A549 (cell line): ENCODE data around the gene RERE. TPM values are rescaled to one million over a fixed set of nuclear protein-coding genes. Genes with fewer than 3 reads are reported as not detected.

Source experiments
- ATAC-seq, 2 experiments: fragments of 200-7000 bp in 1 of 2; fragments of >200 bp in 1 of 2; cut with Nextera tagmentation in 1 of 2; cut with Tn5 transposase in 1 of 2; 3 replicates each; pipeline versions ENCODE4 v1.8.0 to v1.9.1; 2018 to 2020; ENCODE audit warnings: mild to moderate bottlenecking in 1 of 2, moderate library complexity in 1 of 2
- CTCF ChIA-PET: fragments of 300-600 bp; sonication (Branson Sonifier 250); formaldehyde crosslinking; extraction: SDS; loops from one replicate; lab custom pipeline; 2021; ENCODE audit warnings: antibody characterized with exemption, inconsistent platforms; lab: Yijun Ruan, JAX
- POLR2A ChIA-PET: fragments of 350-600 bp; formaldehyde crosslinking; extraction: SDS; loops from one replicate; lab custom pipeline; 2021; ENCODE audit warnings: antibody characterized with exemption, inconsistent platforms; lab: Yijun Ruan, JAX
- DNase-seq, 2 experiments: peaks; one replicate each; pipeline versions ENCODE4 v3.0.0 to v3.0.0-alpha.2; 2011 to 2016; ENCODE audit warnings: low read depth in 1 of 2, low spot score in 1 of 2
- FAIRE-seq: peaks from 2 replicates; lab custom pipeline; 2011; peaks lifted over from hg19 to GRCh38; lab: Jason Lieb, UNC
- H3K27ac ChIP-seq, 2 experiments: fragments of >200 bp; sonication (Bioruptor Twin); formaldehyde crosslinking; 3 replicates each; pipeline ENCODE4 v1.5.1; 2016 to 2017
- H3K4me1 ChIP-seq: fragments of >200 bp; sonication (Bioruptor Twin); formaldehyde crosslinking; 3 replicates; pipeline ENCODE4 v1.6.1; 2016
- H3K4me2 ChIP-seq: fragments of >200 bp; sonication (Bioruptor Twin); formaldehyde crosslinking; 3 replicates; pipeline ENCODE4 v1.6.1; 2016
- H3K4me3 ChIP-seq: fragments of >200 bp; sonication (Bioruptor Twin); formaldehyde crosslinking; 3 replicates; pipeline ENCODE4 v1.5.1; 2016
- H3K9me3 ChIP-seq: fragments of >200 bp; sonication (Bioruptor Twin); formaldehyde crosslinking; 3 replicates; pipeline ENCODE4 v1.6.1; 2016
- BHLHE40 ChIP-seq: IDR thresholded peaks from 2 replicates; pipeline ENCODE4 v1.6.1; 2012; ENCODE audit warnings: low read depth, low read length, inconsistent platforms
- CBX2 ChIP-seq: fragments of 200-600 bp; sonication (generic); IDR thresholded peaks from 2 replicates; pipeline ENCODE4 v1.6.1; 2016; ENCODE audit warnings: low read depth, mild to moderate bottlenecking, borderline replicate concordance
- CBX8 ChIP-seq: fragments of 200-600 bp; sonication (generic); IDR thresholded peaks from 2 replicates; pipeline ENCODE4 v1.6.1; 2016
- CHD4 ChIP-seq: fragments of 200-600 bp; sonication (generic); IDR thresholded peaks from 2 replicates; pipeline ENCODE4 v1.6.1; 2016; ENCODE audit warnings: antibody characterized with exemption, mild to moderate bottlenecking, borderline replicate concordance
- EHMT2 ChIP-seq: fragments of 200-600 bp; sonication (generic); IDR thresholded peaks from 2 replicates; pipeline ENCODE4 v1.6.1; 2016; ENCODE audit warnings: antibody characterized with exemption, low read depth, mild to moderate bottlenecking, moderate library complexity
- EP300 ChIP-seq, 2 experiments: fragments of >200 bp; sonication (Bioruptor Twin); formaldehyde crosslinking; IDR thresholded peaks; 2 replicates in 1 of 2; 3 replicates in 1 of 2; pipeline ENCODE4 v1.6.1; 2016 to 2017
- FOSL2 ChIP-seq, 2 experiments: fragments of 450-650 bp in 1 of 2; fragments of >200 bp in 1 of 2; sonication (Bioruptor Twin) in 1 of 2; formaldehyde crosslinking; IDR thresholded peaks; 2 replicates each; pipeline versions ENCODE4 v1.5.0 to v1.6.1; 2016 to 2020; ENCODE audit warnings: mild to moderate bottlenecking in 1 of 2, moderate library complexity in 1 of 2
- GATA3 ChIP-seq: IDR thresholded peaks from 2 replicates; pipeline ENCODE4 v1.6.1; 2012; ENCODE audit warnings: borderline replicate concordance
- HDAC2 ChIP-seq: fragments of 200-600 bp; sonication (generic); IDR thresholded peaks from 2 replicates; pipeline ENCODE4 v1.6.1; 2016
- HEYL ChIP-seq: fragments of 250-450 bp; sonication (Bioruptor Pico); IDR thresholded peaks from 2 replicates; pipeline ENCODE4 v1.8.0; 2021; ENCODE audit warnings: mild to moderate bottlenecking, moderate library complexity
- HOXB5 ChIP-seq: fragments of 250-450 bp; sonication (Bioruptor Pico); IDR thresholded peaks from 2 replicates; pipeline ENCODE4 v1.5.0; 2020; ENCODE audit warnings: mild to moderate bottlenecking, moderate library complexity
- JUN ChIP-seq, 2 experiments: fragments of >200 bp; sonication (Bioruptor Twin); formaldehyde crosslinking; IDR thresholded peaks; 2 replicates in 1 of 2; 3 replicates in 1 of 2; pipeline ENCODE4 v1.6.1; 2016 to 2017
- KDM5A ChIP-seq: fragments of 200-600 bp; sonication (generic); IDR thresholded peaks from 2 replicates; pipeline ENCODE4 v1.6.1; 2016; ENCODE audit warnings: antibody characterized with exemption, mild to moderate bottlenecking
- POLR2A ChIP-seq: IDR thresholded peaks from 2 replicates; pipeline ENCODE4 v1.6.1; 2012; ENCODE audit warnings: mild to moderate bottlenecking, low read length
- POLR2AphosphoS2 ChIP-seq: conservative IDR thresholded peaks from 2 replicates; pipeline ENCODE4 v1.6.1; 2012; ENCODE audit warnings: low read length, improper control_type of control experiment, inconsistent platforms
- RCOR1 ChIP-seq: fragments of 150-350 bp; IDR thresholded peaks from 2 replicates; pipeline ENCODE4 v1.6.1; 2014; ENCODE audit warnings: antibody characterized with exemption, low read length, low read depth
- ZNF302 ChIP-seq: fragments of 250-450 bp; sonication (Bioruptor Pico); IDR thresholded peaks from 2 replicates; pipeline ENCODE4 v1.9.0; 2021; ENCODE audit warnings: inconsistent platforms, mild to moderate bottlenecking, moderate library complexity
- ZSCAN20 ChIP-seq: fragments of 250-450 bp; sonication (Bioruptor Pico); IDR thresholded peaks from 2 replicates; pipeline ENCODE4 v1.8.0; 2022; ENCODE audit warnings: mild to moderate bottlenecking, moderate library complexity
- whole genome bisulfite sequencing: methylation state at CpG from one replicate; pipeline ENCODE4 v1.1.6; 2017; ENCODE audit errors: missing lambda C conversion rate; 5-methylcytosine and 5-hydroxymethylcytosine counted together
- polyA plus RNA-seq, 4 experiments: library from polyadenylated mRNA; depleted of rRNA in 3 of 4; stranded (reverse); fragments of >200 nt; fragmentation: RNase III in 1 of 4; extraction: RNeasy Plus Mini Kit Qiagen cat#74134 plus additional on column Dnase treatment in 1 of 4; gene quantifications; 2 replicates in 3 of 4; 3 replicates in 1 of 4; pipeline ENCODE4 v1.2.3, GENCODE V29; 2011 to 2017
- TF ChIP-seq, protein P1 (sequence below): fragments of 250-450 bp; sonication (Bioruptor Pico); IDR thresholded peaks from 2 replicates; pipeline ENCODE4 v1.5.0; 2021; ENCODE audit warnings: mild to moderate bottlenecking, moderate library complexity, borderline replicate concordance
- TF ChIP-seq, protein P2 (sequence below): IDR thresholded peaks from 2 replicates; pipeline ENCODE4 v1.6.1; 2012
- TF ChIP-seq, protein P3 (sequence below): fragments of >200 bp; sonication (Bioruptor Twin); formaldehyde crosslinking; IDR thresholded peaks from 3 replicates; pipeline ENCODE4 v1.6.1; 2016
- TF ChIP-seq, protein P4 (sequence below): IDR thresholded peaks from 2 replicates; pipeline ENCODE4 v1.6.1; 2012; ENCODE audit warnings: low read depth, borderline replicate concordance
- TF ChIP-seq, protein P5 (sequence below): IDR thresholded peaks from 2 replicates; pipeline ENCODE4 v1.6.1; 2012
- TF ChIP-seq, protein P6 (sequence below): fragments of 250-450 bp; sonication (Bioruptor Pico); IDR thresholded peaks from 2 replicates; pipeline ENCODE4 v1.5.0; 2020; ENCODE audit warnings: low read depth, mild to moderate bottlenecking, moderate library complexity

RERE gene
- polyA plus RNA-seq, 2 of the 4 experiments (the other 2 are of a cell fraction) = 12.6 to 28.6 TPM

DNA sequence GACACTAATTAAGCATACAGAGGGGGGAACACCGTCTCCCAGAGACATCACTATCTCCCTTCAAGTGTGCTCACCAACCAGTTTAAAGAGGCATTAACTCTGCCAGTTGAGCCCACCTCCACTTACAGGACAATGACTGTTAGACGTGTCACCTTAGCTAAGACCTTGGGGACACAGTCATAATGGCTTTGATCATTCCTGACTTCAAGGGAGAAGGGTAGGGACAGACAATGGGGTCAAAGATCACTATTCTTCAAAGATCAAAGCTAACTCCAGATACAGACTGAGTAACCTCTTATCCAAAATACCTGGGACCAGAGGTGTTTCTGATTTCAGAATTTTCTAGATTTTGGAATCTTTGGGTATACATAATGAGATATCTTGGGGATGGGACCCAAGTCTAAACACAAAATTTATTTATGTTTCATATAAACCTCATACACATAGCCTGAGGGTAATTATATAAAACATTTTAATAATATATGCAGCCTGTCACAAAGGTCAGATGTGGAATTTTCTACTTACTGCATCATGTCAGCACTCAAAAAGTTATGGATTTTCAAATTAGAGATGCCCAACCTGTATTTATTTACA, 253.4 kb downstream of the RERE start (continued):
- TF ChIP-seq, protein P1, sequence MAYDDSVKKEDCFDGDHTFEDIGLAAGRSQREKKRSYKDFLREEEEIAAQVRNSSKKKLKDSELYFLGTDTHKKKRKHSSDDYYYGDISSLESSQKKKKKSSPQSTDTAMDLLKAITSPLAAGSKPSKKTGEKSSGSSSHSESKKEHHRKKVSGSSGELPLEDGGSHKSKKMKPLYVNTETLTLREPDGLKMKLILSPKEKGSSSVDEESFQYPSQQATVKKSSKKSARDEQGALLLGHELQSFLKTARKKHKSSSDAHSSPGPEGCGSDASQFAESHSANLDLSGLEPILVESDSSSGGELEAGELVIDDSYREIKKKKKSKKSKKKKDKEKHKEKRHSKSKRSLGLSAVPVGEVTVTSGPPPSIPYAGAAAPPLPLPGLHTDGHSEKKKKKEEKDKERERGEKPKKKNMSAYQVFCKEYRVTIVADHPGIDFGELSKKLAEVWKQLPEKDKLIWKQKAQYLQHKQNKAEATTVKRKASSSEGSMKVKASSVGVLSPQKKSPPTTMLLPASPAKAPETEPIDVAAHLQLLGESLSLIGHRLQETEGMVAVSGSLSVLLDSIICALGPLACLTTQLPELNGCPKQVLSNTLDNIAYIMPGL = no peak
- no peak for TF ChIP-seq ZNF302 (CRISPR knock-in tag)

DNA sequence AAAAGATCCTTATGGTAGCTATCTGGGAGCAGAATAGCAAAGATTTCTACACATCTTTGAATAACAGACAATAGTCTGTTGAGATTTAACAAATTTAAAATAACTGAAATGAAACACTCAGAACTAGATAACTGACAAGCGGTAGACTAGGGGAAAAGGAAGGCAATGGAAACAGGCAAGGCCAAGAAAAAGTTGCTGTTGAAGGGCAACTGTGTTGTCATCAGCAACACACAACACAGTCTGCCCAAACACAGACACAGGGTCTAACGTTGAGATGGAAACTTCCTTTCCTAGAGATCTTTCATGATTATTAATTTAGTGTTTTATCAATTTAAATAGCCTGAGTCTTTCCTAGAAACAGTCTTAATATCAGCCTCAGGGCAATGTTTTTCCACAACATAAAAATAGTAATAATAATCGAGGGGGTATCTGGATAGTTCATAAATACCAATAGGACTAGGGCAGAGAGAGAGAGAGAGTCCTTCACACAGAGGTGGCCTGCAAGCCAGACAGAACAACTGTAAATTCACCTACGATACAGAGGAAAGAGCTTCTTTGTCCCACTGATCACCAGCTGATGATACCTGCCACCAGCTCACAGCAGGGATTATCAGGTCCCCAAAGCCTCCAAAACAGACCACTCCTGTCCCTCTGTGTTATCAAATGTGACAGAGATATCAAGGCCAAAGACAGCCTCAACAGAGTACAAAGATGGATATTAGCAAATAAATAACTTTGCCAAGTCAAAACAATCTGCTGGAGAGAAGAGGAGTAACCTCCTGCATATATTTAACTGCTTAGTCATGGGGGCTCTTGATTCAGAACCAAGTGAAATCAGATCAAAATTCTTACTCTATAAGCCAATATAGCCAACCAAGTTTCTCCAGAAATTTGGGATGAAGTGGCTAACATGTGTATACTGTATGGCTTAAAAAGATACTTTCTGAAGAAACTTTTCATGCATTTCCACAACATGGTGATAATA, 254.3 kb downstream of the RERE start:
- no peaks in the 10 kb centered on the region for H3K9me3 ChIP-seq
- POLR2A ChIA-PET = interaction anchor here (0.6 to 1.1 kb wide), 2 partner anchors 9 to 108 kb away, joined by 3 read pairs; no protein-coding TSS in a partner anchor
- TF ChIP-seq CHD4 = no peak
- no peak for TF ChIP-seq RCOR1
- no peak for TF ChIP-seq POLR2AphosphoS2
- TF ChIP-seq POLR2A = no peak
- no peak for TF ChIP-seq KDM5A
- 46% methylated on average over 4 of the region's 4 CpGs for WGBS
- no peak overlapping the region for H3K4me3 ChIP-seq
- ATAC-seq = peak; percentile 50 to 60; a peak in 4 of 6 replicates
- H3K4me2 ChIP-seq = peak overlapping the region; percentile 71
- peak overlapping the region; percentile 42 to 78; a peak in 4 of 6 replicates for H3K27ac ChIP-seq
- CTCF ChIA-PET = interaction anchor here (0.6 to 3.8 kb wide), 10 partner anchors 11 to 286 kb away, joined by 3 to 50 read pairs (median 4); no protein-coding TSS in a partner anchor
- DNase-seq = no peak
- no peak for FAIRE-seq
- peaks cover 52% of the 10 kb centered on the region for H3K4me1 ChIP-seq

DNA sequence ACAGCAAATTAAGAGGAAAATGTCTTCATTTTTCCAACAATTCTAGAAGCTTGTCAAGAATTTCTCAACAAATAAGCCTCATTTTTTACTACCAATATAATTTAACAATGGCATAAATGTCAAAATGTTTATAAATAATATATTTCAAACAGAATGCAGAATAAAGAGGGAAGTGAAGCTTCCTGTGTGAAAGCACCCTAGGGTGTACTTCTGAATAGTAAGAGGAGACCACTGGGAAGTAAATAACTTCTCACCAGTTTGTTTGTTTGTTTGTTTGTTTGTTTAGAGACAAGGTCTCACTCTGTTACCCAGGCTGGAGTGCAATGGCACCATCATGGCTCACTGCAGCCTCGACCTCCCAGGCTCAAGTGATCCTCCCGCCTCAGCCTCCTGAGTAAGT, 255.2 kb downstream of the RERE start:
- Histone ChIP-seq H3K4me3 (no peak overlapping the region), H3K4me1 (peaks cover 44% of the 10 kb centered on the region), H3K9me3 (no peaks in the 10 kb centered on the region), H3K4me2 (no peak overlapping the region), H3K27ac (no peak overlapping the region)
- no peak for TF ChIP-seq CBX8
- TF ChIP-seq, protein P2, sequence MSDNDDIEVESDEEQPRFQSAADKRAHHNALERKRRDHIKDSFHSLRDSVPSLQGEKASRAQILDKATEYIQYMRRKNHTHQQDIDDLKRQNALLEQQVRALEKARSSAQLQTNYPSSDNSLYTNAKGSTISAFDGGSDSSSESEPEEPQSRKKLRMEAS = no peak
- TF ChIP-seq, protein P3, sequence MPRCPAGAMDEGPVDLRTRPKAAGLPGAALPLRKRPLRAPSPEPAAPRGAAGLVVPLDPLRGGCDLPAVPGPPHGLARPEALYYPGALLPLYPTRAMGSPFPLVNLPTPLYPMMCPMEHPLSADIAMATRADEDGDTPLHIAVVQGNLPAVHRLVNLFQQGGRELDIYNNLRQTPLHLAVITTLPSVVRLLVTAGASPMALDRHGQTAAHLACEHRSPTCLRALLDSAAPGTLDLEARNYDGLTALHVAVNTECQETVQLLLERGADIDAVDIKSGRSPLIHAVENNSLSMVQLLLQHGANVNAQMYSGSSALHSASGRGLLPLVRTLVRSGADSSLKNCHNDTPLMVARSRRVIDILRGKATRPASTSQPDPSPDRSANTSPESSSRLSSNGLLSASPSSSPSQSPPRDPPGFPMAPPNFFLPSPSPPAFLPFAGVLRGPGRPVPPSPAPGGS = no peak
- TF ChIP-seq HEYL = no peak
- TF ChIP-seq BHLHE40 = no peak
- TF ChIP-seq ZSCAN20 (CRISPR knock-in tag) = no peak
- no peak for TF ChIP-seq EHMT2
- no peak for TF ChIP-seq HDAC2
- TF ChIP-seq JUN (IDR thresholded peaks at IDR 0.05) = no peak
- no peak for TF ChIP-seq KDM5A
- TF ChIP-seq CBX2 = no peak
- TF ChIP-seq, protein P4, sequence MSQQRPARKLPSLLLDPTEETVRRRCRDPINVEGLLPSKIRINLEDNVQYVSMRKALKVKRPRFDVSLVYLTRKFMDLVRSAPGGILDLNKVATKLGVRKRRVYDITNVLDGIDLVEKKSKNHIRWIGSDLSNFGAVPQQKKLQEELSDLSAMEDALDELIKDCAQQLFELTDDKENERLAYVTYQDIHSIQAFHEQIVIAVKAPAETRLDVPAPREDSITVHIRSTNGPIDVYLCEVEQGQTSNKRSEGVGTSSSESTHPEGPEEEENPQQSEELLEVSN = no peak
- TF ChIP-seq GATA3 = no peak
- no peak for TF ChIP-seq EP300 (IDR thresholded peaks at IDR 0.05)
- TF ChIP-seq, protein P5, sequence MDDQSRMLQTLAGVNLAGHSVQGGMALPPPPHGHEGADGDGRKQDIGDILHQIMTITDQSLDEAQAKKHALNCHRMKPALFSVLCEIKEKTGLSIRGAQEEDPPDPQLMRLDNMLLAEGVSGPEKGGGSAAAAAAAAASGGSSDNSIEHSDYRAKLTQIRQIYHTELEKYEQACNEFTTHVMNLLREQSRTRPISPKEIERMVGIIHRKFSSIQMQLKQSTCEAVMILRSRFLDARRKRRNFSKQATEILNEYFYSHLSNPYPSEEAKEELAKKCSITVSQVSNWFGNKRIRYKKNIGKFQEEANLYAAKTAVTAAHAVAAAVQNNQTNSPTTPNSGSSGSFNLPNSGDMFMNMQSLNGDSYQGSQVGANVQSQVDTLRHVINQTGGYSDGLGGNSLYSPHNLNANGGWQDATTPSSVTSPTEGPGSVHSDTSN = no peak
- no peak for TF ChIP-seq FOSL2 (IDR thresholded peaks at IDR 0.05)
- TF ChIP-seq FOSL2 (CRISPR knock-in tag; IDR thresholded peaks at IDR 0.05) = no peak
- TF ChIP-seq POLR2A = no peak
- TF ChIP-seq, protein P6, sequence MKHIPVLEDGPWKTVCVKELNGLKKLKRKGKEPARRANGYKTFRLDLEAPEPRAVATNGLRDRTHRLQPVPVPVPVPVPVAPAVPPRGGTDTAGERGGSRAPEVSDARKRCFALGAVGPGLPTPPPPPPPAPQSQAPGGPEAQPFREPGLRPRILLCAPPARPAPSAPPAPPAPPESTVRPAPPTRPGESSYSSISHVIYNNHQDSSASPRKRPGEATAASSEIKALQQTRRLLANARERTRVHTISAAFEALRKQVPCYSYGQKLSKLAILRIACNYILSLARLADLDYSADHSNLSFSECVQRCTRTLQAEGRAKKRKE = no peak
- TF ChIP-seq HOXB5 = no peak
- ATAC-seq (no peak), FAIRE-seq (no peak), DNase-seq (no peak)
- POLR2A ChIA-PET = no interaction called here
- WGBS = 92% methylated on average over 2 of the region's 2 CpGs
- CTCF ChIA-PET = interaction anchor here (0.7 to 3.8 kb wide), 17 partner anchors 8 to 287 kb away, joined by 3 to 50 read pairs (median 5); no protein-coding TSS in a partner anchor
